Adrenal gland (tissue), 5 donors: ENCODE data around the gene CRYGB.

Experiments
- CTCF ChIP-seq, 6 experiments: fragments of 450-650 bp in 4 of 6; fragments of 200-600 bp in 2 of 6; sonication (generic) in 1 of 6; IDR thresholded peaks; 1 replicate in 5 of 6; 2 replicates in 1 of 6; pipeline versions ENCODE4 v1.5.1 to v1.8.0; 2016 to 2021; ENCODE audit warnings: antibody characterized with exemption in 6 of 6, mild to moderate bottlenecking in 2 of 6, moderate library complexity in 1 of 6
- POLR2A ChIP-seq, 2 donors: fragments of 450-650 bp; IDR thresholded peaks; one replicate each; pipeline ENCODE4 v1.6.1; 2017; ENCODE audit warnings: antibody characterized with exemption in 2 of 2, mild to moderate bottlenecking in 2 of 2, moderate library complexity in 1 of 2
- donor health status: DM: no; HTN: no; CAD: no.

GRCh38 chr2:208150956-208151355 lies 5.0 kb upstream of the CRYGB start:
- no peak for TF ChIP-seq CTCF (IDR thresholded peaks at IDR 0.05)
- TF ChIP-seq POLR2A (IDR thresholded peaks at IDR 0.05) = no peak
